SKM-1 treated with dmso at 0.1 percent for 144 hours (cell line): ENCODE data around the gene PTPRD.

ENCODE experiments used
- DNase-seq: peaks from one replicate; lab custom pipeline; 2025; ENCODE audit not compliant: unreplicated experiment; lab: John Stamatoyannopoulos, UW

PTPRD gene

DNA sequence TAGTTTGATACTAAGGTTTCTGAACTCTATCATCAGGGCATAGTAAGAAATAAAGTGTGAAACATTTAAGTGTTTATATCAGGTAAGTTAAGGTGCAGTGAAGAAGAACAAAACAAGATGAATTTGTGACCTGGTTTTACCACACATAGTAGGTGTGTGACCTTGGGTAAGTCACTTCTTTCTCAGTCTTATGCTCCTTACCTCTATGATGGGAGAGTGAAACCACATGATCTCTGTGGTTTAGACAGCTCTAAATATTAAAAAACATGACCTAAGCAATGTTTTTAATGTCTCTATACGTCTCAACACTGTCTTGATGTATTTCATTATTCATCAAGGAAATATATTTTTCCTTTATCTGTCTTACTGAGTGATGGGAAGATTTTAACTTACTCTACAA is 2183.6 kb downstream of the PTPRD start:
- no peak for DNase-seq

DNA sequence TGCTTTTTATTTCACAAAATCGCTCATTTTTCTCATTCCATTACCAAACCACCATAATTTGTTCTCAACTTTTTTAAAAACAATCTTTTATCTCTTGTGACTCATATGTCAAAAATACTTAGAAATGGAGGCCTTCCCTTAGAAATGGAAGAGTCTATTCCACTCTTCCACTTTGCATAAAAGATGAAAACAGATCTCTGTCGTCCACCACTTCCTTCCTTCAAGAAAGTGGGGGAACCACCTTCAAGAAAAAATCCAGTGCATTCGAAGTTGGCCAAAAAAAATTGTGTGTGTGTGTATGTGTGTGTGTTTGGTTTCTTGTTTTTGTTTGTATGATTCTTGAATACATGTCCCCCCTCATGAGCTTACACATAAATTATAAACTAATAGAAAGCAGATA is 2184.4 kb downstream of the PTPRD start:
- no peak for DNase-seq

DNA sequence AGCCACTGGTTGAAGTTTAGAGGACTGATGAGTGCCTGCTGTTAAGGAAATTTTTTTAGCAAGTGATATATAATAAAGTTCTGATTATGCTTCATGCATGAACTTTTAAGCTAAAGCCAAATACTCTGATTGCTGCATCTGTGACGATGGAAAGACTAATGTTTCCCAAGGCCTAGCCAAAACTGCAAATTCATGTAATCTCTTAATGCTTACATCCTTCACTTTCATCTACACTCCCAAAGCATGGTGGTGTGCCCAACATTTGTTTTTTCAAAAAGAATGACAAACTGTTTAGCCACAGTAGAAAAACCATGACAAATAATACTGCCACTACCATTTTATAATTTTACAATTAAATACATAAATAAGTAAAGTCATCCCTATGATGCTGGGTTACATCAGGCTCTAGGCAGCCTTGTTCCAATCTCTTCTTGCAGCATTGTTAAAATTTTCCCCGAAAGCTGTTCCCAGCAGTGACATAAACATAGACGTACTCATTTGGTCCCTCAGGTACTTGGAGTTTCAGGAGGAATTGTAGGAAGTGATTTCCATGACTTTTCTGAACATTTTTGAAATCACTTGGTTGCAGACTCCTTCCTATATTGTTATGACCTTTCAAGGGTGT is 2187.9 kb downstream of the PTPRD start:
- DNase-seq = no peak

DNA sequence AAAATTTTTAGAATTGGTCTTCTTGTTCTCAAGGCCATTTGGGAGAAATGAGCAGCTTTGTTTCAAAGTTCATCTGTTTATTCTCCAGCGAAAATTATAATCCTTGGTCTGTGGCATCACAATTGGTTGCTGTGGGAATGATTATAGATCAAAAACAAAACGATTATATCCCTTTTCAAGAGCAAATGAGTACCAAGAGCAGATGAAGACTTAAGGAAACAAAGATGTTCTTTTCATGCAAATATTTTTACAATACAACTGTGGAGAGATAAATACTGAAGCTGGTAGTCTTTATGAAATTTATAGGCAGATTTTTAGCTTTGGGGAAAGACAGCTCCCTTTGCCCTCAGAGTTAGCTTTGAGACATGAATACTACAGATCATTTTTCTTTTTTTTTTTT is 2192.4 kb downstream of the PTPRD start:
- no peak for DNase-seq

DNA sequence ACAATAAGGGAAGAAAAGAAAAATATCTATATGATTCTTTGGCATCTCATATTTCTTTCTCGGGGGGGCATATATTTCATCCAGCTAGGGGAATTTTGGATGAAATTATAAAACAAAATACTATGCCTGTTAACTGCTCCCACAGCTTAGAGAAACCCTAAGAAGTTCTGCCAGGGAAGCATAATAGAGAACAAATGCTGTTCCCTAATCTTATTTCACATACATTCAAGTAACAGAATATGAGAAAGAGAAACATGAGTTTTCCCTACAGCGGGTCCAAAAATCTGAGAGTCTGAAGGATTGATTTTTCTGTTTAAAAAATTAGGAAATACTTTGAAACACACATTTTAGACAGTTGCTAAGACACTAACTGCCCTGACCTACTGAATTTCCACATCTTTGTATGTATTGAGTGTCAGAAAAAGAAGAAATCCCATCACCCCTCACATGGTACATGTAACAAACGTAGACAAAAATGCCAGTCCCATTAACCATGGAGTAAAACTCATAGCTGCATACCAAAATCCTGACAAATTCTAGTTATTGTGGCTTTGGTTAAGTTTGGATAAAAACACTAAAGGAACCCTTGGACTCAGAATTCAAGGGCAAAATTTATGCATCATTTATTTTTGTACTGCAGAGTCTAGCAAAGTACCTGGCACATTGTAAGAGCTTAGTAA is 2193.1 kb downstream of the PTPRD start:
- DNase-seq = no peak

GRCh38 chr9:8417341-8417740 is 2195.5 kb downstream of the PTPRD start:
- DNase-seq = no peak

- no peak for DNase-seq
Measured at GRCh38 chr9:8412327-8412726, 2200.5 kb downstream of the PTPRD start.

GRCh38 chr9:8408575-8409190 is 2204.1 kb downstream of the PTPRD start:
- DNase-seq = no peak

DNA sequence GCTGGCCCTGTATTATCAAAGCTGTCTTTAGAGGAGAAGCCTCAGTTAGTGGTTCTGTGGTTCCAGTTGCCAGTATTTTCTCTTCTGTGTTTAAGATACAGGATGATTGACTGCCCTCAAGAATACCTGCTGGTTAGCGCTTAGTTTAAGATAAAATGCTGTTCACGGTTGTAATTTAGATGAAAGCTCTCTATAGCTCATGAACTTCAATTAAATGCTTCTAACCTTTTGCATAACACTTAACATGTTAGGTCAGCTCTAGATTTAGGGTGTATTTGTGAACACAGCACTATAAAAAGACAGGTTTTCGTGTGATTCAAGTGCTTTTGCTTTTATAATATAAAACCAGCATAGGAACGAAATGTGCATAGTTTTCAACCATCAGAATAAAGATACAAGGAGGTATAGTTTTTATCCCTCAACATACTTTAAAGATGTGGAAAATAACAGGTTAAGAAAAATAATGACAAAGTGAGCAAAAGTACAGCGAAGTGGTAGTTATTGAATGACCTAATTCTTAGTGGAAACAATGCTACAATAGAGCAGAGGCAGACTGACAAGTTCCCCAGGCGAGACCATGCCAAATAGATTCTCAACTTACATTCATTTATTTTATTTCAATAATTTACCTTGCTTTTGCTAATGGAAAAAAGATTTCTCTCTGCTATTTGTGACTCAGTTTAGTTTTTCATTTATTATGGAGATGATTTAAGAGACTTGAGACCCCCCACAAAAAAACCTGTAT is 2210.7 kb downstream of the PTPRD start:
- DNase-seq = no peak

DNA sequence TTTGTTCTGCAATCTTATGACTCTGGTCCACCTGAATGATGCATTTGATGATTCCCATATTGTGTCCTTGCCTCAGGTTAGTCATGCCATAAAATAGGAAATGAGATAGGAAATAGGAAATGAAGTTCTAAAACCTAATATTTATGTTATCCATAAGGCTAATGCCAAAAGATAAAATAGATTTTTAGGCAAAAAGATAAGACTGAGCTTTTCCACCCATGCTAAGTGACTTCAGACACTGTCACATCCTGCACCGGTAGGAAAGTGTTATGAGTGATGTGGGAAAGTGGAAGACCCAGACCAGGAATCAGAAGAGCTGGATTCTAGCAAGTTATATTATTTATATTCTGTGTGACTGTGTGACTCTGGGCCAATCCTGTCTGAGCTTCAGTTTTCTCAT is 2212.4 kb downstream of the PTPRD start:
- DNase-seq = no peak

- DNase-seq = no peak
Measured at GRCh38 chr9:8395022-8395421, 2217.8 kb downstream of the PTPRD start.

DNA sequence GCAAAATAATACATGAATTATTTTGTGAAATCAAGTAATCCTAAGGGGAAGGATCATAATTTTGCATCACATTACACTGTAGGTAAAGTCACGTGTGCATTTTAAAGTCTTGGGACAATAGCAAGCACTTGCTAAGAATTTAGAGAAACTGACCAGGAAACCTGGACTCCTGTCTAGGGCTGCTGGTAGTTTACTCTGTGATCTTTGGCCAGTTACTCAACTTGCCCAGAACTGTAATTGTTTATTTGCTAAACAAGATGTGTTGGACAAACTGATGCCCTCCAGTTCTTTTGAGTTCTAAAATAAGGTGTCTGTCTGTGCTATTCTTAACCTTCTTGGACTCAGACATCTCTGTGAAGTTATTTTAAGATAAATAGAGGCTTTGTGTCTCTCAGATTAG is 2218.5 kb downstream of the PTPRD start:
- no peak for DNase-seq

- DNase-seq = no peak
Measured at GRCh38 chr9:8392866-8393265, 2219.9 kb downstream of the PTPRD start.

GRCh38 chr9:8391566-8391965 is 2221.2 kb downstream of the PTPRD start:
- no peak for DNase-seq

DNA sequence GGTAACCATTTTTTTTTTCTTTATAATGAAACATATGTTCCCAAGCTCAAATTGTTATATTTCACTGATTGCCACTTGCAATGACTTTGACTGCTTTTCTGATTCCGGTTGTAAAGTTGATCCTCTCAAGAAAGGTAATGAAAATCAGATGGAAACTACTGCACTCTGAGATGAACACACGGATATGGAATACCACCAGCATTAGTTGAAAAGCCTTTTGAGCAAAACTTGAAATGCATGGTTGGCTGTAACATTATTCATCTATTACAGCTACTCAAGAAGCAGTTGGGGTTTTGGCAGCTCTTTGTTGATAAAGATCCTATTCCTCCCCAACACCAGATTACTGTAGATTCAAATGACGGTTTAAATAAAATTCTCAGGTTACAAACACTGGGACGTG is 2221.7 kb downstream of the PTPRD start:
- DNase-seq = no peak

- no peak for DNase-seq
Measured at GRCh38 chr9:8390571-8390970, 2222.2 kb downstream of the PTPRD start.

DNA sequence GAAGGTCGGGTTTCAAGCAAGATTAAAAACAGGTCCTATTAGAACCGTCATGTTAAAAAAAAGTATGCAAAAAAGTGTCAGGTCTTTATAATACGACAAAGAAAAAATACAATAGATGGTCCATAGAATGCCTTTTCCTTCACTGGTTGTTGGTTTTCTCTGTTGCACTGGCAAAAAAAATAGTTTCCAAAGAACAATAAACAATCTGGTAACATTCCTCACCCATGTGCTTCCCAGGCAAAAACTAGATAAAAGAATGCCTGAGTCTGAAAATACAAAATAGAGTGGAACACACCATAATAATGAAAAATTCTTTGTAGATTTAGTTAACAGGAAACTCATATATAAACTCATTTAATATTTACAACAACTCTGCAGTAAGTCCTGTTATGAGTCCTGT is 2223.3 kb downstream of the PTPRD start:
- DNase-seq = no peak

- no peak for DNase-seq
Measured at GRCh38 chr9:8388132-8388531, 2224.7 kb downstream of the PTPRD start.

GRCh38 chr9:8384091-8384490 is 2228.7 kb downstream of the PTPRD start:
- peak; percentile 32 for DNase-seq

- DNase-seq = no peak
Measured at GRCh38 chr9:8382777-8383527, 2229.8 kb downstream of the PTPRD start.

DNA sequence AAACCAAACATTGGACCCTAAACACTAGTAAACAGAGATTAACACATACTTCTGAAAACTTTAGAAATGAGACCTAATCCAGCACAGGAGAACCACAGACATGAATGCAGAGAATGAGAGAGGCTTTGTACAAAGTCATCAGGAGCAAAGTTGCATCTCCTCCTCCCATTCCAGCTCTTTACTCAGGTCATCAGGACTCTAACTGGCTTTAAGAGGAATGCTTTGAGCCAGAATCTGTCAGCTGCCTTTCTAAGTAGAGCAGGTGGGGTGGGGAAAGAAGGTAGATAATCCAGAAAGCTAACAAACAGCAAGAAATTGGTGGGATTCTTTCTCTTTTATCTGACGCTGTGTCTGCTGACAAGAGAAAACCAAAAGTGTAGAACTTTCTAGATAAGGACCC is 2230.5 kb downstream of the PTPRD start:
- DNase-seq = no peak
